ENCODE results near the gene SART1.

- TF ChIP-seq POLR2A (IDR thresholded peaks at IDR 0.05) (no peak), POLR2AphosphoS5 (IDR thresholded peaks at IDR 0.05) (no peak)
- TF ChIP-seq, protein P1, sequence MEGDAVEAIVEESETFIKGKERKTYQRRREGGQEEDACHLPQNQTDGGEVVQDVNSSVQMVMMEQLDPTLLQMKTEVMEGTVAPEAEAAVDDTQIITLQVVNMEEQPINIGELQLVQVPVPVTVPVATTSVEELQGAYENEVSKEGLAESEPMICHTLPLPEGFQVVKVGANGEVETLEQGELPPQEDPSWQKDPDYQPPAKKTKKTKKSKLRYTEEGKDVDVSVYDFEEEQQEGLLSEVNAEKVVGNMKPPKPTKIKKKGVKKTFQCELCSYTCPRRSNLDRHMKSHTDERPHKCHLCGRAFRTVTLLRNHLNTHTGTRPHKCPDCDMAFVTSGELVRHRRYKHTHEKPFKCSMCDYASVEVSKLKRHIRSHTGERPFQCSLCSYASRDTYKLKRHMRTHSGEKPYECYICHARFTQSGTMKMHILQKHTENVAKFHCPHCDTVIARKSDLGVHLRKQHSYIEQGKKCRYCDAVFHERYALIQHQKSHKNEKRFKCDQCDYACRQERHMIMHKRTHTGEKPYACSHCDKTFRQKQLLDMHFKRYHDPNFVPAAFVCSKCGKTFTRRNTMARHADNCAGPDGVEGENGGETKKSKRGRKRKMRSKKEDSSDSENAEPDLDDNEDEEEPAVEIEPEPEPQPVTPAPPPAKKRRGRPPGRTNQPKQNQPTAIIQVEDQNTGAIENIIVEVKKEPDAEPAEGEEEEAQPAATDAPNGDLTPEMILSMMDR (IDR thresholded peaks at IDR 0.05), result no peak
Observed at GRCh38 chr11:65927904-65928397, 33.6 kb upstream of the SART1 start.
